ENCODE measurements around the gene NDUFS2. TPM values are rescaled to one million over a fixed set of nuclear protein-coding genes. Genes with fewer than 3 reads are reported as not detected.
A peak's percentile ranks its signal among the peaks of the same experiment; 100 is the strongest.

The NDUFS2 gene
- total RNA-seq, 2 experiments from 2014 or later = 74.2 to 82.1 TPM

DNA sequence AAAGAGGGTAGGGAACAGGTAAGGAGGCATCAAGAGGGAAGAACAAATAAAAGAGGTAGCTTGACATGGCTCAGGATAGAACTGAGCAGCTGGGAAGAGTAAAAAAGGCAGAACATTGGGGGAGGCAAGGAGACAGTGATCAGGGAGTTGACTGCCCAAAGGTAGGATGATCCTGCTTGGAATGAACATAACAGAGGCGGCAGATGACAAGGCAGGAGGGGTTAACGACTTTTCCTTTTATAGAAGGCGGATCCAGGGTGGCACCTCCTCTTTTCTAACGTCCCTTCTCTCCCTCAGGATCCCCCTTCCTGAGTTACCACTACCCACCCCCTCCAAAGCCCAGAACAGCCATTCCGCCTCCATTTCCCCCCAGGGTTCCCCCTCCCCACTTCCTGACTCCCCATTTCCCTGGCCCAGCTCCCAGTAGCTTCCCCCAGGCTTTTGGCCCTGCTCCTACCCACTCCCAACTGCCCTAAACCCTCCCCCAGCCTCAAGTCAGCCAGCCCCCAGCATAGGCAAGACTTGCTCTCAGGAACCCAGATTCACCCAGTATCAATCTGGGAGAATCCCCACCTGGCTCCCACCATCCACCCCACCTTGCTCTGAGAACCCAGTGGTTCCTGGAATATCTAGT, 2.5 kb upstream of the NDUFS2 start:
- peaks cover 22% of the 10 kb centered on the region for H3K36me3 Mint-ChIP-seq (ENCODE audit: low read depth)
- peaks cover 66% of the 10 kb centered on the region for H3K4me1 Mint-ChIP-seq
- H3K9me3 Mint-ChIP-seq = no peaks in the 10 kb centered on the region
- H3K27ac Mint-ChIP-seq = peak overlapping the region; percentile 98
- ChIA-PET CTCF (interaction anchor here (0.9 to 1.4 kb wide), 3 partner anchors 9 to 17 kb away, joined by 3 to 5 read pairs (median 3); no protein-coding TSS in a partner anchor), POLR2A (no interaction called here)
- H3K4me3 Mint-ChIP-seq = no peak overlapping the region
- no peak for DNase-seq
- no peaks in the 10 kb centered on the region for H3K27me3 Mint-ChIP-seq

DNA sequence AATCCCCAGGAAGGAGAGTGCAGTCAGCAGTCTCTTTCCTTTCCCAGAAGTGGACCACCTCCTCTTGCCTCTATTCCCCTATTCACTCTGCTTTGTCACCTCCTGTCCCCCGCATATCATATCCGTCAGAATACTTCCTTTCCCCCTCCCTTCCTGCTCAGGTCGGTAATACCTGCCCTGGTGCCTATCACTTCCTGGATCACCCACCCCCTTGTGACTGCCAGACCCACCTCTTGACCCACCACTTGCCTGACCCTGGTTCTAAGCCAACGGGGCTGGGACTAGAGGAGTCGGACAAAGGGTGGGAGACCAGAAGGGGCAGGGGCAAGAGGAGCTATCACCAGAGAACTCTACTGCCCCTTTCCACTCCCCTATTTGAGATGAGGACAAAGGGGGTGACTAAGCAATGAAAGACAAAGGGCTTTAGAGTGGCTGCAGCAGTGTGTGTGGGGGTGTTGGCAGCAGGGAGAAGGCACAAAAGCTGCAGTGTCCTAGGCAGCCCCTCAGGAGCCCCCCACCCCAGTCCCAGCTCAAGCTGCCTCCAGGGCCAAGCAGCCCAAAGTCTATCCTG, 1.7 kb upstream of the NDUFS2 start:
- ChIA-PET POLR2A (no interaction called here), CTCF (interaction anchor here (0.7 to 3.1 kb wide), 7 partner anchors 9 to 181 kb away, joined by 3 to 36 read pairs (median 8); partner anchors contain the start of genes PPOX and TOMM40L)
- Mint-ChIP-seq H3K4me3 (no peak overlapping the region), H3K4me1 (peaks cover 65% of the 10 kb centered on the region), H3K27me3 (no peaks in the 10 kb centered on the region), H3K36me3 (ENCODE audit: low read depth) (peaks cover 28% of the 10 kb centered on the region), H3K27ac (peak overlapping the region; percentile 98), H3K9me3 (no peaks in the 10 kb centered on the region)
- no peak for DNase-seq

DNA sequence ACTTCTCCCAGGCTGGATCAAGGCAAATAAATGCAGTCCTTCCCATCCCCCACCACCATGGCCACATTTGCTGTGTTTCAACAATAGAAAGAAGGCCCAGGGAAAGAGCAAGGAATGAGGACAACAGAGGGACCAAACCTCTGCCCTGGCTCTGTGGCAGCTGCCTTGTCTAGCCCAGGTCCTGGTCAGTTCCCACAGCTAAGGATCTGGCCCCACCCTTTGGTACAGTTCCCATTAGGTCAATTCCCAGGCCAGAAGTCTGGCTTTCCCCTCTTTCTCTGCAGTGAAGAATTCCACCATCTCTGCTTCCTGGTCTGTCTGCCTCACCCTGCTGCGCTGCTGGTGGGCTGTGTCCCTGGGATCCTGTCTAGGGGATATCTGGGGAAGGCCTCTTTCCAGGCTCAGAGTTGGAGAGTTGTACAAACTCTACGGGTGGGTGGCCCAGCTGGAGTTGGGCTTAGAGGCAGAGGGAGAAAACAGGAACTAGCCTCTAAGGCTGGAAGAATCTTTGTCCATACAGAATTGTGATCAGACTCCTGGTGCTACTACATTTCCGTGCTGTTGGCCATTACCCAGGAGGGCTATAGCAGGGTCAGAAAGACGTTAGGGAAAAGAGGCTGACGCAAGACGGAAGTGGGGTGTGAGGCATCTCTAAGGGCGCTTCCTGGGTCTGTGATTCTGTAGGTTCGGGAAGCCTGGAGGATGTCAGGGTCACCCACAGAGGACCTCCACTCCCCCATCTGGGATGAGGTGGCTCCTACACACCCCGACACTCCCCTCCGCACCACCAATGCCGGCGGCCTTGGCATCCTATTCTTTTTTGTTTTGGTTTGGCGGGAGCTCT, 953 bp upstream of the NDUFS2 start:
- no peaks in the 10 kb centered on the region for H3K9me3 Mint-ChIP-seq
- H3K36me3 Mint-ChIP-seq (ENCODE audit: low read depth) = peaks cover 31% of the 10 kb centered on the region
- H3K4me1 Mint-ChIP-seq = peaks cover 69% of the 10 kb centered on the region
- DNase-seq = no peak
- ChIA-PET POLR2A (interaction anchor here (0.6 to 1.5 kb wide), 2 partner anchors 8 to 24 kb away, joined by 3 to 6 read pairs; partner anchors contain the start of gene TOMM40L), CTCF (interaction anchor here (0.7 to 3.1 kb wide), 17 partner anchors 9 to 188 kb away, joined by 3 to 36 read pairs (median 4); partner anchors contain the start of genes PPOX and TOMM40L)
- peak overlapping the region; percentile 96 for H3K4me3 Mint-ChIP-seq
- H3K27ac Mint-ChIP-seq = peak overlapping the region; percentile 98
- H3K27me3 Mint-ChIP-seq = no peaks in the 10 kb centered on the region

DNA sequence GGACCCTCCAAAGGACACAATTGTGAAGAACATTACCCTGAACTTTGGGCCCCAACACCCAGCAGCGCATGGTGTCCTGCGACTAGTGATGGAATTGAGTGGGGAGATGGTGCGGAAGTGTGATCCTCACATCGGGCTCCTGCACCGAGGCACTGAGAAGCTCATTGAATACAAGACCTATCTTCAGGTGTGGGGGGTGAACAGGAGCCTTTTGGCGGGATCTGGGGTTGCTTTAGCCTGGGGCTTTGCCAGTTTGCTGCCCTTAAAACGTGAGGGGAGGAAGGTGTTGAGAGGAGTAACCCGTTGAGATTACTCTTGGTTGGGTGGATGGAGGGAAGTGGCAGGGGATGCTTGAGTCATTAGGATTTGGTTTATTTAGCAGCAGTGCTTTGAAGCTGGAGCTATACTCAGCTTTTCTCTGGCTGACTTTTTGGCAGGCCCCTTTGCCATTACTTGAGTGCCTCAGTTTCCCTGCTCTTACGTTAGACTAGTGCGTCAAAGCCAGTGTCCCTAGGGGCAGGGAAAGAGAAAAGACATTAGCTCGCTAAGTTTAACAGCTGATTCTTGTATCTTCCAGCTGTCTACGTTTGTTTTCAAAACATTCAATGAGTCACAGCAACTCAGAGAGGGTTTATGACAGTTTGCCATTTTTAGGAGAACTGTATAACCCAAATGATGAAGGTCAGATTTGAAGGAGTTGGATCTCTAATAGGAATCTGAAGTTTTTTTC, 4.4 kb downstream of the NDUFS2 start:
- H3K27ac Mint-ChIP-seq = peak overlapping the region; percentile 34
- no peaks in the 10 kb centered on the region for H3K27me3 Mint-ChIP-seq
- ChIA-PET POLR2A (no interaction called here), CTCF (interaction anchor here (1.0 to 2.0 kb wide), 6 partner anchors 14 to 233 kb away, joined by 3 to 11 read pairs (median 4); partner anchors contain the start of gene TOMM40L)
- H3K4me1 Mint-ChIP-seq = peaks cover 65% of the 10 kb centered on the region
- no peaks in the 10 kb centered on the region for H3K9me3 Mint-ChIP-seq
- peaks cover 61% of the 10 kb centered on the region for H3K36me3 Mint-ChIP-seq (ENCODE audit: low read depth)
- no peak for DNase-seq
- no peak overlapping the region for H3K4me3 Mint-ChIP-seq

DNA sequence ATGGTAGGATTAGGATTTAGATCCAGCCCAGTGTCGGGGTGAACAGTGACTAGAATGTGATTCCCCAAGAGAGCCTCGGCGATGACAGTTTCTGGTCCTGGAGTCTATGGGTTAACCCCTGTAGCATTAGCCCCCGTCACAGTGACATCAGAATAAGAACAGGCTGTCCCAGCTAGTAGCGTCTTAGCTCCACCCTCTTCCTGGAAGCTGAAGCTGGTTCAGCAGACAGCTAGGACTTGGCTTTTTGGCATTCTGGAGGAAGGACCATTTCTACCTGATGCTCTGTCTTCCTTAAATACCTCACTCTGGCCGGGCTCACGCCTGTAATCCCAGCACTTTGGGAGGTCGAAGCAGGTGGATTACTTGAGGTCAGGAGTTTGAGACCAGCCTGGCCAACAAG, 5.0 kb downstream of the NDUFS2 start:
- CTCF ChIA-PET = interaction anchor here (1.0 to 1.8 kb wide), 3 partner anchors 18 to 233 kb away, joined by 3 to 5 read pairs (median 4); partner anchors contain the start of gene TOMM40L
- Mint-ChIP-seq H3K27me3 (no peaks in the 10 kb centered on the region), H3K9me3 (no peaks in the 10 kb centered on the region), H3K4me1 (peaks cover 59% of the 10 kb centered on the region), H3K27ac (no peak overlapping the region), H3K4me3 (no peak overlapping the region), H3K36me3 (ENCODE audit: low read depth) (peaks cover 65% of the 10 kb centered on the region)
- DNase-seq = no peak
- POLR2A ChIA-PET = no interaction called here

DNA sequence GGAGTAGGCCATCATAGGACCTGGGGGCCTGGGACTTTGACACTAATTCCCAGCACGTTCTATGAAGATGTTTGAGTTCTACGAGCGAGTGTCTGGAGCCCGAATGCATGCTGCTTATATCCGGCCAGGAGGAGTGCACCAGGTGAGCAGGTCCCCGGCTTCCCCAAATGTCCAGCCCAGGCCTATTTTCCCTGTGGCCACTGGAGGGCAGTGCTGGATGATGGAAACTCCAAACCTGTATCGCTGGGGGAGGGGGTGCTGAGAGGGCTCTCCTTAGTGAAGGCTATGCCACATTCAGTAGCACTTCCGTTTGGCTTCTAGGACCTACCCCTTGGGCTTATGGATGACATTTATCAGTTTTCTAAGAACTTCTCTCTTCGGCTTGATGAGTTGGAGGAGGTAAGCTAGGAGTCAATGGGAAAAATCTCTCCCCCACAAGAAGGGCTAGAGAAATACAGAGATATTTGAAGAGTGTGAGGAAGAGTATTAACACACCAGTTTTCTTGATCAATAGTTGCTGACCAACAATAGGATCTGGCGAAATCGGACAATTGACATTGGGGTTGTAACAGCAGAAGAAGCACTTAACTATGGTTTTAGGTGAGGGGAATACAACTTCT, 7.7 kb downstream of the NDUFS2 start:
- Mint-ChIP-seq H3K9me3 (no peaks in the 10 kb centered on the region), H3K4me1 (peaks cover 48% of the 10 kb centered on the region), H3K27ac (no peak overlapping the region), H3K36me3 (ENCODE audit: low read depth) (peaks cover 67% of the 10 kb centered on the region), H3K4me3 (no peak overlapping the region), H3K27me3 (no peaks in the 10 kb centered on the region)
- ChIA-PET CTCF (interaction anchor here (0.6 to 4.0 kb wide), 7 partner anchors 8 to 310 kb away, joined by 3 to 21 read pairs (median 6); partner anchors contain the start of genes NDUFS2 and TOMM40L), POLR2A (no interaction called here)
- DNase-seq = peak; percentile 79

DNA sequence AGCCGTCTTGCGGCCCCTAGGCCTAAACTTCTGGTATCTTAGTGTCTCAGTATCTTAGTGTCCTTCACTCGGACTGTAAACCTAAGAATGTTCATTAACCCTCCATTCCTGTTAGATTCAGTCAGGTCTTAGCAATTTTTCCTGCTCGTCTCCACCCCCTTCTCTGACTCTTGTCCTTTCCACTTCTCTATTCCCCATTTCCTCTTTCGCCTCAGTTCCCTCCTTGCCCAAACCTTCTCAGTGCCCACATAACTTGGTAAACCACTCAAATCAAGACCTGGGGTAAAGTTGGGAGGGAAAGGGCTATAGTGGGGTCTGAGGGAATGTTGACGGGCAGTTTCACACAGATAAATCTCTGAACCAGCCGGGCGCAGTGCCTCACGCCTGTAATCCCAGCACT, 12.2 kb downstream of the NDUFS2 start:
- no peak for DNase-seq
- H3K27me3 Mint-ChIP-seq = no peaks in the 10 kb centered on the region
- H3K4me1 Mint-ChIP-seq = peaks cover 52% of the 10 kb centered on the region
- H3K27ac Mint-ChIP-seq = no peak overlapping the region
- ChIA-PET POLR2A (no interaction called here), CTCF (no interaction called here)
- H3K9me3 Mint-ChIP-seq = no peaks in the 10 kb centered on the region
- no peak overlapping the region for H3K4me3 Mint-ChIP-seq
- H3K36me3 Mint-ChIP-seq (ENCODE audit: low read depth) = peaks cover 51% of the 10 kb centered on the region

DNA sequence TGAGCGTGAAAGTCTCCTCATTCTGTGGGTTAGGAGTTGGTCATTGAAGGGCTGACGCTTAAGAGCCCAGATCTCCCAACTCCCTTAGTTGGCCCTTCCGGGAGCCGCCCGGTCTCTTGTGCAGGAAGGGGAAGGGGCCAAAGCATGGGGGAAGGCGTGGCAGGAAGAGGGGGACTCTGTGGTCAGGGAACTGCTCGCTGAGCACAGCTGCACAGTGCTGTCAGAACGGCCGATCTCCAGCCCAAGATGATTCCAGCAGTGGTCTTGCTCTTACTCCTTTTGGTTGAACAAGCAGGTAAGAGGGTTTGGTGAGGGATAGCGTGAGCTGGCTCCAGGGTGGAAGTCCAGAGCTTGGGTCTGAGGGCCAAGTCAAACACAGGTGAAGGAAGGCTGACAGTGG, 12.9 kb downstream of the NDUFS2 start, which contains the start of gene FCER1G:
Gene FCER1G, plus strand, starts transcription at position 220 of the 400 bp plus-strand sequence. Its CDS starts 27 bp downstream, at position 247.
- H3K27me3 Mint-ChIP-seq = no peaks in the 10 kb centered on the region
- H3K9me3 Mint-ChIP-seq = no peaks in the 10 kb centered on the region
- POLR2A ChIA-PET = no interaction called here
- peaks cover 44% of the 10 kb centered on the region for H3K36me3 Mint-ChIP-seq (ENCODE audit: low read depth)
- peaks cover 45% of the 10 kb centered on the region for H3K4me1 Mint-ChIP-seq
- CTCF ChIA-PET = interaction anchor here (0.7 to 2.3 kb wide), 5 partner anchors 10 to 168 kb away, joined by 3 to 23 read pairs (median 3); partner anchors contain the start of gene TOMM40L
- H3K4me3 Mint-ChIP-seq = peak within 1 kb of the TSS; percentile 18
- no peak for DNase-seq
- peak within 1 kb of the TSS; percentile 14 for H3K27ac Mint-ChIP-seq

DNA sequence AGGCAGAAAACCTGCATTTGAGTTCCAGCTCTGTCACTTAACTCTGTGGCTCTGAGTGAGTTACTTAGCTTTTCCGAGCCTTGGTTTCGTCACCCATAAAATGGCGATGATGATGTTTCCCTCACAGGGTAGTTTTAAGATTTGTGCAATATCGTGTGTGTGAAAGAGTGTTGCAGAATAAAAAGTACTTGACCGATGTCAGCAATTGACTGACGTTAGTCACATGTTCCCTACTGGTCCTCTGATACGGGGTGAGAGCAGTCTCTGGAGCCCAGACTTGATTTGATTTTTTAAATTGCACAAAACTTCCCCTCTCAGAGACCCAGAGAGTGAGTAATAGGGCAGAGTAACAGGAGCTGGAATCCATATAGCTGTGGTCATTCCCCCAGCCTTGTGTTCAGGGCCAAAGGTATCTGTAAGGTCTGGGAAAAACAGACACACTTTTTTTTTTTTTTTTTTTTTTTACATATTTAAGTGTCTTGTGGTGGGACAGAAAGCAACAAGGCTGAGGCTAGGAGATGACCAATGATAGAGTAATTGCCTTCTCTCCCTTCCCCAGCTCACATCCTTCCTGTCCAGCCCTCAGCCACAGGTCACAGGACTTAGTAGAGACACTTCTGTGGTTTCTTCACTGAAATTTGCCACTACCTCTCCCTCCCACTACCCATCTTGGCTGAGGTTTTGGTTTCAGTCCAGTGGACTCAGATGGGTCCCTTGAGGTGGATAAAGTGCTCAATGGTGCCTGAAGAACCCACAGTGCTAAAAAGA, 15.0 kb downstream of the NDUFS2 start:
- H3K4me1 Mint-ChIP-seq = peaks cover 50% of the 10 kb centered on the region
- POLR2A ChIA-PET = no interaction called here
- H3K9me3 Mint-ChIP-seq = no peaks in the 10 kb centered on the region
- DNase-seq = no peak
- H3K4me3 Mint-ChIP-seq = no peak overlapping the region
- no peaks in the 10 kb centered on the region for H3K27me3 Mint-ChIP-seq
- H3K36me3 Mint-ChIP-seq (ENCODE audit: low read depth) = peaks cover 30% of the 10 kb centered on the region
- no peak overlapping the region for H3K27ac Mint-ChIP-seq
- CTCF ChIA-PET = interaction anchor here (0.6 to 3.6 kb wide), 10 partner anchors 7 to 169 kb away, joined by 3 to 23 read pairs (median 4); partner anchors contain the start of genes ADAMTS4, NDUFS2 and TOMM40L

DNA sequence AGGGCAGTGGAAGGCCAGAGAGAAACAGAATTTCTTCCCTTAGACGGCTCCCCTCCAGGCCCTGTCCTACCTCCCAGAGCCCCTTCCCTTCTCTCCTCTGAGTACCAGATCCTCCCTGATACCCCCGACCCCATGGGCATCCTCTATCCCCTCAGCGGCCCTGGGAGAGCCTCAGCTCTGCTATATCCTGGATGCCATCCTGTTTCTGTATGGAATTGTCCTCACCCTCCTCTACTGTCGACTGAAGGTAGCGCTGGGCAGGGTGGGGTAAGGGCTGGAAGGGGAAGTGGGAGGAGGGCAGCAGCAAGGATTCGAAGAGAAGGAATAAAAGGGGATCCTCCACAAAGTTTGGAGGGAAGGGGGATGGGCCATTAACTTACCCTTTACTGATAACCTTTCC, 15.7 kb downstream of the NDUFS2 start:
- no peak for DNase-seq
- POLR2A ChIA-PET = no interaction called here
- Mint-ChIP-seq H3K4me1 (peaks cover 50% of the 10 kb centered on the region), H3K4me3 (no peak overlapping the region), H3K27me3 (no peaks in the 10 kb centered on the region), H3K9me3 (no peaks in the 10 kb centered on the region), H3K27ac (peak overlapping the region; percentile 82), H3K36me3 (ENCODE audit: low read depth) (peaks cover 24% of the 10 kb centered on the region)
- CTCF ChIA-PET = interaction anchor here (1.1 to 3.6 kb wide), 3 partner anchors 8 to 31 kb away, joined by 3 to 21 read pairs (median 3); no protein-coding TSS in a partner anchor
